Hepatocyte (in vitro differentiated cells): ENCODE measurements around the gene EIF2B4.

Source experiments
- EZH2 ChIP-seq: fragments of 200-600 bp; sonication (generic); IDR thresholded peaks from 2 replicates; pipeline ENCODE4 v1.6.1; 2016; ENCODE audit warnings: antibody characterized with exemption, mild to moderate bottlenecking, borderline replicate concordance
- EZH2phosphoT487 ChIP-seq: fragments of 200-600 bp; sonication (generic); IDR thresholded peaks from one replicate; pipeline ENCODE4 v1.6.1; 2018; ENCODE audit warnings: antibody characterized with exemption, mild to moderate bottlenecking, low read depth, moderate library complexity; ENCODE audit not compliant: unreplicated experiment, severe bottlenecking
- TF ChIP-seq, protein P1 (sequence below): fragments of 200-600 bp; sonication (generic); IDR thresholded peaks from 2 replicates; pipeline ENCODE4 v1.5.1; 2016; ENCODE audit warnings: antibody characterized with exemption, mild to moderate bottlenecking; ENCODE audit not compliant: poor library complexity

GRCh38 chr2:27408601-27409320 lies 38.6 kb upstream of the EIF2B4 start:
- TF ChIP-seq, protein P1, sequence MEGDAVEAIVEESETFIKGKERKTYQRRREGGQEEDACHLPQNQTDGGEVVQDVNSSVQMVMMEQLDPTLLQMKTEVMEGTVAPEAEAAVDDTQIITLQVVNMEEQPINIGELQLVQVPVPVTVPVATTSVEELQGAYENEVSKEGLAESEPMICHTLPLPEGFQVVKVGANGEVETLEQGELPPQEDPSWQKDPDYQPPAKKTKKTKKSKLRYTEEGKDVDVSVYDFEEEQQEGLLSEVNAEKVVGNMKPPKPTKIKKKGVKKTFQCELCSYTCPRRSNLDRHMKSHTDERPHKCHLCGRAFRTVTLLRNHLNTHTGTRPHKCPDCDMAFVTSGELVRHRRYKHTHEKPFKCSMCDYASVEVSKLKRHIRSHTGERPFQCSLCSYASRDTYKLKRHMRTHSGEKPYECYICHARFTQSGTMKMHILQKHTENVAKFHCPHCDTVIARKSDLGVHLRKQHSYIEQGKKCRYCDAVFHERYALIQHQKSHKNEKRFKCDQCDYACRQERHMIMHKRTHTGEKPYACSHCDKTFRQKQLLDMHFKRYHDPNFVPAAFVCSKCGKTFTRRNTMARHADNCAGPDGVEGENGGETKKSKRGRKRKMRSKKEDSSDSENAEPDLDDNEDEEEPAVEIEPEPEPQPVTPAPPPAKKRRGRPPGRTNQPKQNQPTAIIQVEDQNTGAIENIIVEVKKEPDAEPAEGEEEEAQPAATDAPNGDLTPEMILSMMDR, result no peak
- TF ChIP-seq EZH2 (no peak), EZH2phosphoT487 (no peak)
